Measurements from ENCODE around the gene TNIK. TPM values are rescaled to one million over a fixed set of nuclear protein-coding genes. Genes with fewer than 3 reads are reported as not detected.
"Not testable (repeated sequence)": the region's sequence is repeated elsewhere in the genome, so short reads cannot be mapped to it uniquely, and the experiment has no call there.

Gene TNIK
- total RNA-seq, 1 donor from 2014 or later = 2.5 TPM

DNA sequence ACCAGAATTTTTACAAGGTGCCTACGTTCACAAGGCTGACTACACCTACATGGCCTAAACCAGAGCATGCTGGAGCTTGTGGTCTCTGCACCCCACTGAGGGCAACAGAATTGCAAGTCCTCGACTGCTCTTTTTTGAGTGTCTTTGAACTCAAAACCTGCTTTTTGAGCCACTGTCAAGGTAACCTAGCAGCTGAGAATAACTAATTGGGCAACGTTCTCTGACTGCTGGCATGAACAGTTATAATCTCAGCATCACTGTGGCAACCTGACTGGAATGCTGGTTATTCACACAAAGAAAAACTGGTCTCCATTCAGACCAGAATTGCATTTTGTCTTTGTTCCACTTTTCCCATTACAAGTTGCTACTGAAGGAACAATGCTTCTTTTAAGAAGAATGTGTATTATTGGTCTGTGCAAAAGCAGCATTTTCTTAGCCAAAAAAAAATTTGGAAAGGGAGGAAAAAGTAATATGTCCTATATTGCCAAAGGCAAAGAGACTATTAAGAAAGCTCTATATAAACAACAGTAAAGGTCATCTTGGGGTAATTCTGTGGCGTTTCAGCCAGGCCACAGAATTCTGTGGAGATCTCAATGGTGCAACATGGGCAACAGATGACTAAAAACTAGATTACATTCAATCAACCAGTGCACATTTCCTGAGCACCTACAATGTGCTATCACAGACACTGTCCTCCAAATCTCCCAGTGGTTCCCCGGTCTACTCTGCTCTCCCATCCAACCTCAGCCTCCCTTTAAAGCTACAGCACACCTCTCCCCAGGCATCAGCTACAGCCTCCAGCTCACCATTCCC is 76.8 kb downstream of the TNIK start:
- Mint-ChIP-seq H3K4me3 (no peak overlapping the region), H3K9me3 (no peaks in the 10 kb centered on the region), H3K27ac (no peak overlapping the region), H3K27me3 (no peaks in the 10 kb centered on the region), H3K36me3 (ENCODE audit: low read depth) (no peaks in the 10 kb centered on the region), H3K4me1 (no peaks in the 10 kb centered on the region)
- ATAC-seq (ENCODE audit: low read depth) (no peak), DNase-seq (no peak)
- ChIA-PET CTCF (no interaction called here), POLR2A (no interaction called here)
- intact Hi-C loops (cut with micrococcal nuclease) = no loop called here
- TF ChIP-seq CTCF (IDR thresholded peaks at IDR 0.05) = no peak

DNA sequence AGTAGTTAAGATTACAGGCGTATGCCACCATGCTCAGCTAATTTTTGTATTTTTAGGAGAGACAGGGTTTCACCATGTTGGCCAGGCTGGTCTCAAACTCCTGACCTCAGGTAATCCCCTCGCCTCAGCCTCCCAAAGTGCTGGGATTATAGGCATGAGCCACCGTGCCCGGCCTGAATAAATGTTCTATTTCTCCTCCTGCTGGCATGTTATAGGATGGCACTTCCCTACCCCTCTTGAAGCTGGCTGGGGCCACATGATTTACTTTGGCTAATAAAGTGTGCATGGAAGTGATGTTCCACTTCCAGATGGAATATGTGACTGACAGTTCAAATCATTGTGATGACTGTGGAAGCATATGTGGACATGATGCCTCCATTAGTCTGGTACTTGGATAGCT is 77.9 kb downstream of the TNIK start:
- CTCF ChIA-PET; ATAC-seq (ENCODE audit: low read depth); POLR2A ChIA-PET; H3K27ac Mint-ChIP-seq; intact Hi-C loops (cut with micrococcal nuclease); H3K27me3 Mint-ChIP-seq; H3K4me3 Mint-ChIP-seq; H3K36me3 Mint-ChIP-seq (ENCODE audit: low read depth); H3K9me3 Mint-ChIP-seq; DNase-seq; H3K4me1 Mint-ChIP-seq: not testable (repeated sequence)

- CTCF ChIA-PET = no interaction called here
- intact Hi-C loops (cut with micrococcal nuclease) = no loop called here
- Mint-ChIP-seq H3K27me3 (no peaks in the 10 kb centered on the region), H3K27ac (no peak overlapping the region), H3K9me3 (no peaks in the 10 kb centered on the region), H3K36me3 (ENCODE audit: low read depth) (no peaks in the 10 kb centered on the region), H3K4me1 (no peaks in the 10 kb centered on the region), H3K4me3 (no peak overlapping the region)
- no peak for ATAC-seq (ENCODE audit: low read depth)
- no peak for TF ChIP-seq CTCF (IDR thresholded peaks at IDR 0.05)
- POLR2A ChIA-PET = no interaction called here
- DNase-seq = no peak
Observed at GRCh38 chr3:171380711-171381425, 79.3 kb downstream of the TNIK start.

DNA sequence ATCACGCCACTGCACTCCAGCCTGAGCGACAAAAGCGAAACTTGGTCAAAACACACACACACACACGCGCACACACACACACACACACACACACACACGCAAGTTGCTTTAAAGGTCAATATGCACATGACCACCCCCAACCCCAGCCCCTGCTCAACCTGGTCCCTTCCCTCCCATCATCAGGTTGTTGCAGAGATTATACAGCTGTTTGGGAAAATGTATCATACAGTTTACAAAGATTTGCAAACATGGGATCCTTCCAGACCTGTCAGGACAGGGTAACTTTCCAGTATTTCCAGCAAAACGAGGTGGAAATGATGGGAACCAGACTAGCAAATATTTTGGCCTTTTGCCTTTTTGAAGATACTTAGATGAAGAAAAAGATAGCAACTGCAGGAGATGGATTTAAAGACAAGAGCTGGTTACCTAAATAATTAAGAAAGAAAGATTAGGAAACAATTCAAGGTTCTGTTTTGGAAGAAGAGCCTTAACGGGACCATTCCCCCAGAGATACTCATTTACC is 80.2 kb downstream of the TNIK start:
- Mint-ChIP-seq H3K4me1 (no peaks in the 10 kb centered on the region), H3K9me3 (no peaks in the 10 kb centered on the region), H3K27ac (no peak overlapping the region), H3K27me3 (no peaks in the 10 kb centered on the region), H3K4me3 (no peak overlapping the region), H3K36me3 (ENCODE audit: low read depth) (no peaks in the 10 kb centered on the region)
- no peak for DNase-seq
- ChIA-PET CTCF (no interaction called here), POLR2A (no interaction called here)
- ATAC-seq (ENCODE audit: low read depth) = no peak
- TF ChIP-seq CTCF (IDR thresholded peaks at IDR 0.05) = no peak
- intact Hi-C loops (cut with micrococcal nuclease) = no loop called here

DNA sequence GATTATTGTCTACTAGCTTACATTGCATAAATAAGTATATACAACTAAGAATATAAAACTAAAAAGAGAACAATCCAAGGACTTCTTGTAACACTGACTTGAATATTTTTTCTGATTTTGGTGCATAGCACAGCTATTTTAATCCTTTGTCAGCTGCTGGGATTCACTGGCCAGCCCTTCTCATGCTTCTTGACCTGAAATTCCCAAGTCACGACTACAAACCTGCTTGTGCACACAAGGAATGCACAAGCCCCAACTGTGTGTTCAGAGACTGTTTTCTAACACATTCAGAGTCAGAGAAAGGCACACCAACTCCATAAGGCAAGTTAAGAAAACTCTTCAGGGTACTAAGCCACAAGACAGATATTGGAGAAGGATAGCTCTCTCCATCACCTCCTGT is 80.9 kb downstream of the TNIK start:
- no peak overlapping the region for H3K4me3 Mint-ChIP-seq
- ChIA-PET POLR2A (no interaction called here), CTCF (no interaction called here)
- no peaks in the 10 kb centered on the region for H3K27me3 Mint-ChIP-seq
- no peaks in the 10 kb centered on the region for H3K4me1 Mint-ChIP-seq
- no peak for TF ChIP-seq CTCF (IDR thresholded peaks at IDR 0.05)
- H3K9me3 Mint-ChIP-seq = no peaks in the 10 kb centered on the region
- no peak overlapping the region for H3K27ac Mint-ChIP-seq
- intact Hi-C loops (cut with micrococcal nuclease) = no loop called here
- DNase-seq (no peak), ATAC-seq (ENCODE audit: low read depth) (no peak)
- no peaks in the 10 kb centered on the region for H3K36me3 Mint-ChIP-seq (ENCODE audit: low read depth)
